ENCODE measurements around the gene DHFR. TPM values are rescaled to one million over a fixed set of nuclear protein-coding genes. Genes with fewer than 3 reads are reported as not detected.

Gene DHFR
- total RNA-seq, 1 experiment from 2014 or later, result 51.5 TPM

- DNase-seq (ENCODE audit: low read depth, low spot score) (no peak), ATAC-seq (no peak)
- Histone ChIP-seq H3K4me3 (ENCODE audit: low read depth in 2 of 2, low read length in 2 of 2) (peak overlapping the region; percentile 66 to 89), H3K36me3 (ENCODE audit: control insufficient read depth, insufficient read depth, low read length) (peaks cover 8% of the 10 kb centered on the region), H3K27ac (ENCODE audit: low read length) (peak overlapping the region; percentile 82), H3K27me3 (ENCODE audit: control insufficient read depth, insufficient read depth, low read length) (no peaks in the 10 kb centered on the region), H3K4me1 (ENCODE audit: control insufficient read depth, insufficient read depth, low read length) (peaks cover 17% of the 10 kb centered on the region), H3K9me3 (ENCODE audit: control insufficient read depth, insufficient read depth, low read depth, low read length) (no peaks in the 10 kb centered on the region)
- in situ Hi-C loops (cut with HindIII; ENCODE audit: low pct_unique_long_range_greater_than_20kb, low sequenced_read_pairs) (no loop called here), intact Hi-C loops (cut with micrococcal nuclease; ENCODE audit: unreplicated experiment) (no loop called here)
- TF ChIP-seq SIN3A (IDR thresholded peaks at IDR 0.05; ENCODE audit: borderline replicate concordance, insufficient read depth, low read depth, low read length), result no peak
- TF ChIP-seq, protein P1, sequence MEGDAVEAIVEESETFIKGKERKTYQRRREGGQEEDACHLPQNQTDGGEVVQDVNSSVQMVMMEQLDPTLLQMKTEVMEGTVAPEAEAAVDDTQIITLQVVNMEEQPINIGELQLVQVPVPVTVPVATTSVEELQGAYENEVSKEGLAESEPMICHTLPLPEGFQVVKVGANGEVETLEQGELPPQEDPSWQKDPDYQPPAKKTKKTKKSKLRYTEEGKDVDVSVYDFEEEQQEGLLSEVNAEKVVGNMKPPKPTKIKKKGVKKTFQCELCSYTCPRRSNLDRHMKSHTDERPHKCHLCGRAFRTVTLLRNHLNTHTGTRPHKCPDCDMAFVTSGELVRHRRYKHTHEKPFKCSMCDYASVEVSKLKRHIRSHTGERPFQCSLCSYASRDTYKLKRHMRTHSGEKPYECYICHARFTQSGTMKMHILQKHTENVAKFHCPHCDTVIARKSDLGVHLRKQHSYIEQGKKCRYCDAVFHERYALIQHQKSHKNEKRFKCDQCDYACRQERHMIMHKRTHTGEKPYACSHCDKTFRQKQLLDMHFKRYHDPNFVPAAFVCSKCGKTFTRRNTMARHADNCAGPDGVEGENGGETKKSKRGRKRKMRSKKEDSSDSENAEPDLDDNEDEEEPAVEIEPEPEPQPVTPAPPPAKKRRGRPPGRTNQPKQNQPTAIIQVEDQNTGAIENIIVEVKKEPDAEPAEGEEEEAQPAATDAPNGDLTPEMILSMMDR (IDR thresholded peaks at IDR 0.05), result no peak
- TF ChIP-seq REST (IDR thresholded peaks at IDR 0.05; ENCODE audit: insufficient read depth in 1 of 2, low read depth in 2 of 2, low read length in 1 of 2), result no peak
- TF ChIP-seq TCF7L2 (IDR thresholded peaks at IDR 0.05; ENCODE audit: low read depth, low read length), result no peak
- TF ChIP-seq POLR2AphosphoS5 (IDR thresholded peaks at IDR 0.05; ENCODE audit: low read depth, low read length), result no peak
- no TSS peak for BruUV-seq (replicated peaks)
- ChIA-PET POLR2A (no interaction called here), CTCF (no interaction called here)
These were observed 1.3 kb downstream of the DHFR start for GRCh38 chr5:80653502-80653901.

- H3K4me1 ChIP-seq (ENCODE audit: control insufficient read depth, insufficient read depth, low read length), result no peaks in the 10 kb centered on the region
- in situ Hi-C loops (cut with HindIII; ENCODE audit: low pct_unique_long_range_greater_than_20kb, low sequenced_read_pairs), result no loop called here
- no peak for ATAC-seq
- intact Hi-C loops (cut with micrococcal nuclease; ENCODE audit: unreplicated experiment), result no loop called here
- BruUV-seq (replicated peaks), result no TSS peak
- H3K27me3 ChIP-seq (ENCODE audit: control insufficient read depth, insufficient read depth, low read length), result no peaks in the 10 kb centered on the region
- H3K4me3 ChIP-seq (ENCODE audit: low read depth in 2 of 2, low read length in 2 of 2), result no peak overlapping the region
- DNase-seq (ENCODE audit: low read depth, low spot score), result no peak
- ChIA-PET POLR2A (interaction anchor here (0.7 kb wide), 1 partner anchor 41 kb away, joined by 3 read pairs; no protein-coding TSS in a partner anchor), CTCF (no interaction called here)
- TF ChIP-seq, protein P1 (IDR thresholded peaks at IDR 0.05), result no peak
- no peak for TF ChIP-seq POLR2AphosphoS5 (IDR thresholded peaks at IDR 0.05; ENCODE audit: low read depth, low read length)
- TF ChIP-seq TCF7L2 (IDR thresholded peaks at IDR 0.05; ENCODE audit: low read depth, low read length), result no peak
- no peak for TF ChIP-seq SIN3A (IDR thresholded peaks at IDR 0.05; ENCODE audit: borderline replicate concordance, insufficient read depth, low read depth, low read length)
- TF ChIP-seq REST (IDR thresholded peaks at IDR 0.05; ENCODE audit: insufficient read depth in 1 of 2, low read depth in 2 of 2, low read length in 1 of 2), result no peak
- H3K9me3 ChIP-seq (ENCODE audit: control insufficient read depth, insufficient read depth, low read depth, low read length), result no peaks in the 10 kb centered on the region
- no peak overlapping the region for H3K27ac ChIP-seq (ENCODE audit: low read length)
- H3K36me3 ChIP-seq (ENCODE audit: control insufficient read depth, insufficient read depth, low read length), result peaks cover 16% of the 10 kb centered on the region
These were observed 7.9 kb downstream of the DHFR start for GRCh38 chr5:80646926-80647325.

All from Panc1 (cell line).